Osteoblast (primary cell): ENCODE results near the gene VTI1A. TPM values are rescaled to one million over a fixed set of nuclear protein-coding genes. Genes with fewer than 3 reads are reported as not detected.

Experiments
- DNase-seq: peaks from one replicate; pipeline ENCODE4 v3.0.0; 2011; ENCODE audit warnings: low spot score, mixed read lengths; ENCODE audit not compliant: insufficient read length; ENCODE audit errors: missing footprints
- H2AFZ ChIP-seq: 2 replicates; pipeline ENCODE4 v1.6.0; 2011; ENCODE audit warnings: mild to moderate bottlenecking, low read length
- H3K27ac ChIP-seq: 2 replicates; pipeline ENCODE4 v1.5.1; 2011; ENCODE audit warnings: mild to moderate bottlenecking, low read depth, low read length, moderate library complexity
- H3K27me3 ChIP-seq: 2 replicates; pipeline ENCODE4 v1.6.0; 2012; ENCODE audit warnings: mild to moderate bottlenecking, control low read depth, inconsistent platforms, low read length, moderate library complexity; ENCODE audit not compliant: insufficient read depth
- H3K36me3 ChIP-seq: 2 replicates; pipeline ENCODE4 v1.5.1; 2011; ENCODE audit warnings: mild to moderate bottlenecking, low read length, control low read depth, moderate library complexity; ENCODE audit not compliant: insufficient read depth
- H3K4me1 ChIP-seq: 2 replicates; pipeline ENCODE4 v1.5.1; 2011; ENCODE audit warnings: mild to moderate bottlenecking, low read length, control low read depth, moderate library complexity; ENCODE audit not compliant: insufficient read depth
- H3K4me2 ChIP-seq: 2 replicates; pipeline ENCODE4 v1.6.0; 2011; ENCODE audit warnings: mild to moderate bottlenecking, low read length; ENCODE audit not compliant: insufficient read depth
- H3K4me3 ChIP-seq: fragments of 200-600 bp; sonication (generic); 3 replicates; pipeline ENCODE4 v1.5.1; 2012; ENCODE audit warnings: mild to moderate bottlenecking, low read length, inconsistent platforms; ENCODE audit not compliant: insufficient read depth
- H3K79me2 ChIP-seq: 2 replicates; pipeline ENCODE4 v1.6.0; 2012; ENCODE audit warnings: mild to moderate bottlenecking, low read length, control low read depth, inconsistent platforms; ENCODE audit not compliant: insufficient read depth
- H3K9me3 ChIP-seq: 2 replicates; pipeline ENCODE4 v1.5.1; 2011; ENCODE audit warnings: low read depth, low read length, control low read depth
- H4K20me1 ChIP-seq: 2 replicates; pipeline ENCODE4 v1.6.0; 2012; ENCODE audit warnings: mild to moderate bottlenecking, low read length, control low read depth; ENCODE audit not compliant: insufficient read depth
- CTCF ChIP-seq: IDR thresholded peaks from 2 replicates; pipeline ENCODE4 v1.5.1; 2011; ENCODE audit warnings: mild to moderate bottlenecking, low read depth, low read length, moderate library complexity; ENCODE audit errors: extremely low read depth
- total RNA-seq: library from RNA; depleted of rRNA; stranded (reverse); fragments of >200 nt; gene quantifications from 2 replicates; pipeline ENCODE4 v1.2.3, GENCODE V29; 2012

Gene VTI1A
- total RNA-seq, 1 donor, result 34.7 TPM

- no peak for DNase-seq
- H3K4me3 ChIP-seq, result no peak overlapping the region
- no peaks in the 10 kb centered on the region for H3K4me1 ChIP-seq
- no peak overlapping the region for H2AFZ ChIP-seq
- H3K79me2 ChIP-seq, result no peaks in the 10 kb centered on the region
- no peaks in the 10 kb centered on the region for H3K36me3 ChIP-seq
- no peak for TF ChIP-seq CTCF
- no peaks in the 10 kb centered on the region for H3K27me3 ChIP-seq
- no peak overlapping the region for H3K4me2 ChIP-seq
- H3K27ac ChIP-seq, result no peak overlapping the region
- no peaks in the 10 kb centered on the region for H3K9me3 ChIP-seq
- H4K20me1 ChIP-seq, result no peaks in the 10 kb centered on the region
Observed at GRCh38 chr10:112771733-112772132, 324.7 kb downstream of the VTI1A start.

- Histone ChIP-seq H2AFZ (no peak overlapping the region), H3K9me3 (no peaks in the 10 kb centered on the region), H3K79me2 (no peaks in the 10 kb centered on the region), H3K27ac (no peak overlapping the region), H3K36me3 (no peaks in the 10 kb centered on the region), H3K4me2 (no peak overlapping the region), H3K4me3 (no peak overlapping the region), H3K4me1 (no peaks in the 10 kb centered on the region), H4K20me1 (no peaks in the 10 kb centered on the region), H3K27me3 (no peaks in the 10 kb centered on the region)
- no peak for DNase-seq
- TF ChIP-seq CTCF, result no peak
Observed at GRCh38 chr10:112773783-112774182, 326.8 kb downstream of the VTI1A start.

GRCh38 chr10:112774210-112774609 is 327.2 kb downstream of the VTI1A start:
- Histone ChIP-seq H3K27me3 (no peaks in the 10 kb centered on the region), H3K27ac (no peak overlapping the region), H3K36me3 (no peaks in the 10 kb centered on the region), H3K9me3 (no peaks in the 10 kb centered on the region), H2AFZ (no peak overlapping the region), H3K4me3 (no peak overlapping the region), H3K4me1 (no peaks in the 10 kb centered on the region), H3K79me2 (no peaks in the 10 kb centered on the region), H4K20me1 (no peaks in the 10 kb centered on the region), H3K4me2 (no peak overlapping the region)
- DNase-seq, result no peak
- TF ChIP-seq CTCF, result no peak

DNA sequence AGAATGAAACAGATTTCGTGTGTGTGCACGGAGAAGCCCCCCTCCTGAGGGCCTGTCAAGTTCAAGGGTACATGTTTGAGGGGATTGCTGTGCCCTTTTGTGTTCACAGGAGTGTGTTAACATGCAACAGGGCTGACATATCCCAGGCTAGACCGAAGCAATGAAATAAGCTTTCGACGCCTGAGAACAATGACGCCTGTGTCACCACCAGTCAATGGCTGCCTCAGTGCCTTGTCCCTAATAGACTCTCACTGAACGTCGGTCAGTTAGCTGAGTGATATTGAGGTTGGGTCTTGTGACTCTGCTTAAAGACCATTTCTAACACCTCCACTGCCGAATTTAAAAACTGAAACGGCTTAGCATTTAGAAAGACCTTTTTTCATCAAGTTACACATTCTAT is 327.8 kb downstream of the VTI1A start:
- no peaks in the 10 kb centered on the region for H3K36me3 ChIP-seq
- no peak overlapping the region for H3K4me3 ChIP-seq
- no peak overlapping the region for H3K27ac ChIP-seq
- DNase-seq, result no peak
- no peaks in the 10 kb centered on the region for H3K27me3 ChIP-seq
- no peaks in the 10 kb centered on the region for H4K20me1 ChIP-seq
- H2AFZ ChIP-seq, result no peak overlapping the region
- H3K4me2 ChIP-seq, result no peak overlapping the region
- no peaks in the 10 kb centered on the region for H3K79me2 ChIP-seq
- no peaks in the 10 kb centered on the region for H3K9me3 ChIP-seq
- H3K4me1 ChIP-seq, result no peaks in the 10 kb centered on the region
- TF ChIP-seq CTCF, result no peak
